Inflammatory macrophage treated with lipopolysaccharide for 4 hours (primary cell): ENCODE measurements around the gene CFAP97D1.

ENCODE experiments used
- DNase-seq: peaks from one replicate; pipeline ENCODE4 v3.0.0-alpha.2; 2020

CFAP97D1 gene

DNA sequence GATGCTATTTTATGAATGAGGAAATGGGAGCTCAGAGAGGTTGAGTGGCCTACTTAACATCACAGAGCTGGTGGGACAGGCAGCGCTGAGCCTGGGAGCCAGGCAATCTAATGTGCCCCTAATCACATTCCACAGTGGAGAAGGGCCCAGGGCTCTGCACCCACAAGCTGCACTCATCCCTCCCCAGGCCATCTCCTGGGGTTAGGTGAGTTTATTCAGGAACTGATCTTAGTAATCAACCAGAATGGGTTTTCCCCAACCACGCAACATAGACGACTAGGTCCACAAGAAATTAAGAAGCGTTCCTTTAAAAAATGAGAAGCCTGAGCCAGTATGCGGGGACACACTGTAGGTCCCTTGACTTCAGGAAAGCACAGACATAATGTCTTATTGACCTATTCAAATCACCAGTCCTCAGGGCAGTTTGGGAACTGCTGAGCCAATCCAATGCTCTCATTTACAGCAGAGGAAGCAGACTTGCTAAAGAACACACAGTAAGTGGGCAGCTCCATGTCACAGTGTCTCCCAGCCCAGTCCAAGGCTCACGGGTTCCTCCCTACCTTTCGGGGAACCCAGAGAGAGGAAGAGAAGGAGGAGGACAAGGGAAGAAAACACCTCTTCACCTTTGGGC is 50.4 kb downstream of the CFAP97D1 start:
- DNase-seq, result peak; percentile 33

GRCh38 chr17:43831633-43832032 is 51.4 kb downstream of the CFAP97D1 start:
- no peak for DNase-seq

DNA sequence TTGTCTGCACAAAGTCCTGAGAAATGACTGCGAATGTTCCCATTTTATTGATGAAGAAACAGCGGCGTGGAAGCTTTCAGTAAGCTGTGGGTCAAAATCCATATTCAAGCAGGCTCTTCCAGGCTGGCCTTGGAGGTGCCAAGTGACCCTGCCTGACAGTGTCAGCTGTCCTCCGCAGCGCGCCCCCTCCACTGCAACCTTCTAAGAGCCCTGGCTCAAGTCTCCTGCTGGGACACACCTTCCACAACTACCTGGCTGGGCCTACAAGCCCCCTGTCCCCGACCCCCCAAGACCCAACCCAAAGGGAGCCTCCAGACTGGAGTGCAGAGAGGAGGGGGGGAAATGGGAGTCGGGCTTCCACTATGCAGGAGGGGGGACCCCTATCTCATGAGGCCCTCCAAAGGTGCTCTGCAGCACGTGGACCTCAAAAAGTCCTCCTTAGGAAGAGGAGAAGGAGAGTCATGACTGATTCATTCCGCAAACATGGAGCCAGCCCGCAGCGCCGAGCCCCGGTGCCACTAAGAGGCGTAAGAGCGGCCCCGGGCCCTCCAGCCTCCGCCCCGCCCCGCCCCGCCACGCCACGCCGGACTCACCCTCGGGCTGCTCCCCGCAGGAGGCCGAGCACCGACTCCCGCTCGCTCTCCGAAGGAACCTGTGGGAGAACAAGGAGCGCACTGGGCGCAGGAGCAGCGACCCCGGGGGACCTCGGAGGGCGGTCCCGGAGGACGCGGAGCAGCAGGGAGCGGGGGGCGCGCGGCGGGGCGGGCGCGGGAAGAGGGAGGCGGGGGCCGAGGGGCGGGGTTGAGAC is 52.1 kb downstream of the CFAP97D1 start:
- DNase-seq, result peak; percentile 11

DNA sequence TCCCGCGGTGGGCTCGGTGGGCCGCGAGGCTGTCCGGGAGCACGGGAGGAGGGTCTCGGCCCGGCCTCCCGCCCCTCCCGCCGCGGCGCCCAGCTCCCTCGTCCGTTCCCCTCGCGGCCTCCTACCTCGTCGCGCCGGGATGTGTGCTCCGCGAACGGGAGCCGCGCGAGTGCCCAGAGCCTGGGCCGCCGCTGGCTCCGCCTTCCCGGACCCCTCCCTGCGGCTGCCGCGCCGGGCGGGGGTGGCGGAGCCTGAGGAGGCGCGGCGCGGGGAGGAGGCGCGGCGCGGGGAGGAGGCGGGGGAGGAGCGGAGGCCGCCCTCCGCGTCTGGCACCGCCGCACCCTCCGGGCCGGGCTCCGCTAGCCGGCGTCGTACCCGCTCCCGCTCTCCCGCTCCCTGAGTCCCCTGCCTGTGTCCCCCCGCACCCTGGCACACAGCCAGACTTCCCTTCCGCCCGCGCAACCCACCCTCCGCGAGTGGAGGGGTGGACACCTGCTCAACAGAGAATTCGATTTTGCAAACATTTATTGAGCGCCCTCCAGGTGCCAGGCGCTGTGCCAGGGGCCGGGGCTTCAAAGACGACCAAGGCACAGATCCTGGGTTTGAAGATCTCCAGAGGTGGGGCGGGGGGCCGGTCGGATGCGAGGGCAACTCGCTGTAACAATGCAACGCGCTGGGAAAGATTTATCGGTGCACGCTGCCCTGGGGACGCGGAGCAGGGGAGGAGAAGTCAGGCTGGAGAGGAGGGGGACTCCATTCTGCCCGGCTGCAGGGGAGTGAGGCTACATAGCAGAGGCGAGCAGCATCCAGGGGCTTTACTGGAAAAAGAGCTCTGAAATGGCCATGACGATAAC is 53.0 kb downstream of the CFAP97D1 start, which contains the start of gene MPP3:
Gene MPP3 (minus strand): TSS at position 171 of the 854 bp plus-strand sequence. CDS start 1,240 bp downstream, outside the sequence.
- DNase-seq, result peak; percentile 33

- DNase-seq, result no peak
Observed at GRCh38 chr17:43834106-43834505, 53.9 kb downstream of the CFAP97D1 start.
